Adipose tissue (tissue), 3 donors: ENCODE measurements around the gene KCNAB1. TPM values are rescaled to one million over a fixed set of nuclear protein-coding genes. Genes with fewer than 3 reads are reported as not detected.

ENCODE experiments used
- H3K27ac ChIP-seq: one replicate; pipeline ENCODE4 v1.5.1; 2013; ENCODE audit warnings: low read depth, low read length
- WGBS, 3 donors: extraction: QIAGEN DNeasy Blood & Tissue Kit; methylation state at CpG; one replicate each; pipeline ENCODE4 v1.1.7; 2013; 5-methylcytosine and 5-hydroxymethylcytosine counted together
- polyA plus RNA-seq, 3 donors: library from polyadenylated mRNA; stranded (reverse); fragments of 200-250 nt; gene quantifications; one replicate each; pipeline ENCODE4 v1.2.3, GENCODE V29; 2013
- donor health status: healthy with polysubstance abuse.
- donor health status: Bipolar disorder and iron deficiency.
- donor health status: healthy.

Gene KCNAB1
- polyA plus RNA-seq, 3 donors = 2.3 to 6.7 (median 2.3) TPM

DNA sequence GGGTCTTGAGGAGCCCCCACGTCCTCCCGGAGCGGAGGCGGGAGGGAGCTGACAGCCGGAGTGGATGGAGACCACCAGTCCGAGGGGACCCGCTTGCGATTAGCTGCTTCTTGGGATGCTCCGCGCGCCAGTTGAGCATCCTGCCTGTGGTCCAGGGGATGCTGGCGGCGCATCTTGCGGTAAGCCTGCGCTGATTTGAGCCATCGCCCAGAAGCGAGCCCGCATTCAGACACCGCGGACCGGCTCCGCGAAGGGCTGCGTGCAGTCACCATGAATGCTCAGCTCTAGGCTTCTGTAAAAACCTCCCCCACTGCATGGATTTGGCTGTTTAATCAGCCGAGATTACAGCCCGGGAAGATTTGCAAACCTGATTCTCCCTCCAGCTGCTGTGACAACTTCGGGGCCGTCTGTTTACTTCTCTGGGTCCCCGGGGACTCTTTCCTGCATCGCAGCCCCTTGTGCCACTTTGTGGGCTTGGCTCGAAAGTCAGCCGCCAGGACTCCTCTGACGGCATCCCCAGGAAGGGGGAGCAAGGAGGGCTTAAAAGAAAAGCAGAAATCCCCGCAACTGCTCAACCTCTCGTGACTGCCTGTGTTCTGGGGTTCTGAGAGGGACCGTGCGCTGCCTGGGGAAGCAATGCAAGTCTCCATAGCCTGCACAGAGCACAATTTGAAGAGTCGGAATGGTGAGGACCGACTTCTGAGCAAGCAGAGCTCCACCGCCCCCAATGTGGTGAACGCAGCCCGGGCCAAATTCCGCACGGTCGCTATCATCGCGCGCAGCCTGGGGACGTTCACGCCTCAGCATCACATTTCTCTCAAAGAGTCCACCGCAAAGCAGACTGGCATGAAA lies 171.1 kb downstream of the KCNAB1 start:
- 4 to 8% (median 5%) methylated on average over 51 of the region's 51 CpGs for WGBS, 3 donors
- no peak overlapping the region for H3K27ac ChIP-seq

DNA sequence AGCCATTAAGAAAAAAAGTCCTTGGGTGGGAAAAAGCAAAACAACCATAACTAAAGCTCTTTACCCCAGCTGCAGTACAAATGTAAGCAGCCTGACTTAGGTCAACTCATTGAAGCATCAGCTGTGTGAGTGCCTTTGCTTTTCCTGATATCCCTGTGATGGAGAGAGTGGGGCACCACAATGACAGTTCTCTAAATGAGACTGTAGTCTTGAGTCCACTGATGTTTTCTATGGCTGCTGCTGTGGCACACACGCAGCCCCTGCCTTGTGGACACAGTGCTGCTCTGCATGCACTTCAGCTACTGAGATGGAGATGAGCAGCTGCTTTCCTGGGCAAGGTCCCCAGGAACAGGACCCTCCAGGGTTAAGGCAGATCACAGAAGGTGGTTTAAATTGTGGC lies 173.2 kb downstream of the KCNAB1 start:
- 75 to 91% (median 83%) methylated on average over 1 of the region's 1 CpG for WGBS, 3 donors
- no peak overlapping the region for H3K27ac ChIP-seq

DNA sequence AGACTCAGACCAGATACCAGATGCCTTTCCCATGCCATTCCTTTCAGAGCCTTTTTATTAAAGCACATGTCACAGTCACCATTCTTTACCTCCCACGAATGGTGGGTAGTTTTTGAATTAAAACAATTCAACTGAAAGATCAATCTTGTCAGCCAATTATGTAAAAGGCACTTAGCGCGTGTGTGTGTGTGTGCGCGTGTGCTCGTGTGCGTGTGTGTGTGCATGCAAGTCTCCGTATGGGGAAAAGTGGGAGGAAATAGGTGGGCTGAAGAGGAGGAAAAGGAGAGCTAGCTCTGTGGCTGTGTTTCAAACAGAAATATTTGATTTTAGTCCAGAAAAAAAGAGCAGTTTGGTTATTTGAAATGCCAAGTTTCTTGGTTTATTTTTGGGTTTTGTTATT lies 177.2 kb downstream of the KCNAB1 start:
- H3K27ac ChIP-seq = no peak overlapping the region
- 85 to 95% (median 92%) methylated on average over 8 of the region's 8 CpGs for WGBS, 3 donors

DNA sequence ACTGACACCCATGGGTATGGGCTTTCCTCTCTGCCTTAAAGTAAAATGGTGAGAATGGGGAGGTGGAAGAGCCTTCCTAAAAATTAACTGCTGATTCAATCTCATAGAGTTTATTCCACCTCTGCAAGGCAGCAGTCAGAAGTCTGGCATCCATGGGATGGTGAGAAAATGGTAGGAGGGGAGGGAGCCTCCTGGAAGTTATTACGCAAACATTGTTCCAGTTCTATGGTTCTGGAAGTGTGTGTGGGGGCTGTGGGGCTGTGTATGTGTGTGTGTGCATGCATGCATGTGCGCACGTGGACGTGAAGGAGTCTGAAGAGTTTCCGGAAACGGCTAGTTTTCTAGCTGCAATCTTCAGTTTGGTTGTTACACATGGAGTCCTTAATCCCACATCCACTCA lies 177.6 kb downstream of the KCNAB1 start:
- 91 to 98% (median 97%) methylated on average over 6 of the region's 6 CpGs for WGBS, 3 donors
- no peak overlapping the region for H3K27ac ChIP-seq

DNA sequence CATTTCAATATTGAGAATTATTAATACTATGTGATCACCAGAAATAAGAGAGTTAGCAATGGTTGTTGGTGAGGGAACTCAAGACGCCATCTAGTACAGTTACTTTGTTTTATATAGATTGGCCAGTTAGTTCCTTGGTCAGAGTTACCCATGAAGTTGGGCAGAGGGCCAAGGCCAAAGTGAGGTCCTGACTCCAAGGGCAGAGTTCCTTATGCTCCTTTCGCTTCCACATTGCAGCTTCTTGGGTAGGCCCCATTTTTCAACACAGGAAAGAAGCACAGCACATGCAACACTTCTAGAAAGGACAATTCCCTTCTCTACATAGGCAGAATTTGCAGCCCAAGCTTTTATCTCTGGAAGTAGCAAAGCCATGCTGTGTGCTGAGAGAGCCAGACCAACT lies 178.6 kb downstream of the KCNAB1 start:
- no peak overlapping the region for H3K27ac ChIP-seq
- WGBS, 3 donors = 68 to 93% (median 77%) methylated on average over 2 of the region's 2 CpGs

DNA sequence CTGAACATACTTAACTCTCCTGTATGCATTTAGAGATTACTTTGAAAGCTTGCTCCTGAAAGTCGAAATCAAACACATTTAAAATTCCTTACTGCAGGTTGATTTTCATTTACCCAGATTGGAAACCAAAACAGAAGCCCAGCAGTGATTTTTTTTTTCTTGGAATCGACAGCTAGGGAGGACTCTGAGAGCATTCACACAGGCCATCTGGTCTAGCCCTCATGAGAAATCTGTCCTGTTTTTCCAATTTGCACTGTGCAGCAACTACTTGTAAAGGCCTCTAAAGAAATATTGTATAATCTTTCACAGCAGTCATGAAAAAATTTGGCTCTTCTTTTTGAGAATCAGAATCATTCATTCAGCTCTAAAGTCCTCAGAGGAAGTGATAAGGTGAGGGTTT lies 179.2 kb downstream of the KCNAB1 start:
- no peak overlapping the region for H3K27ac ChIP-seq
- WGBS, 3 donors = 69 to 73% (median 71%) methylated on average over 2 of the region's 2 CpGs

DNA sequence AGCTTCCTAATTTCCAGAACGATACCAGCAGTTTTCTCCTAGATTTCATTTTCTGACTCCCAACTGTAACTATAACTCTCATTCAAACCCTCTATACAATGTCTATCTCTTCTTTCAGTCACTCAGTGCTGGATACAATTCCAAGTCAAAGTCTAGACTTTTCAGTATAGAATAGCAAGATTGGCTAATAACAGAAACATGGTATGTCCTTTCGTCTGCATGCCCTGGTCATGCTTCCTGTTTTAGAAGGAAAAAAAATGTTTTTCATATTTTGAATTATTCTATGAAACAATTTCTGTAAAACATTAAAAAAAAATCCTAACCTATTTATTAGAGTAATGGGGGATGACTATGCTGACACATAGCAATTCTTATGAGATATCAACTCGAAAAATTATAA lies 180.0 kb downstream of the KCNAB1 start:
- 66 to 78% (median 68%) methylated on average over 3 of the region's 3 CpGs for WGBS, 3 donors
- no peak overlapping the region for H3K27ac ChIP-seq

DNA sequence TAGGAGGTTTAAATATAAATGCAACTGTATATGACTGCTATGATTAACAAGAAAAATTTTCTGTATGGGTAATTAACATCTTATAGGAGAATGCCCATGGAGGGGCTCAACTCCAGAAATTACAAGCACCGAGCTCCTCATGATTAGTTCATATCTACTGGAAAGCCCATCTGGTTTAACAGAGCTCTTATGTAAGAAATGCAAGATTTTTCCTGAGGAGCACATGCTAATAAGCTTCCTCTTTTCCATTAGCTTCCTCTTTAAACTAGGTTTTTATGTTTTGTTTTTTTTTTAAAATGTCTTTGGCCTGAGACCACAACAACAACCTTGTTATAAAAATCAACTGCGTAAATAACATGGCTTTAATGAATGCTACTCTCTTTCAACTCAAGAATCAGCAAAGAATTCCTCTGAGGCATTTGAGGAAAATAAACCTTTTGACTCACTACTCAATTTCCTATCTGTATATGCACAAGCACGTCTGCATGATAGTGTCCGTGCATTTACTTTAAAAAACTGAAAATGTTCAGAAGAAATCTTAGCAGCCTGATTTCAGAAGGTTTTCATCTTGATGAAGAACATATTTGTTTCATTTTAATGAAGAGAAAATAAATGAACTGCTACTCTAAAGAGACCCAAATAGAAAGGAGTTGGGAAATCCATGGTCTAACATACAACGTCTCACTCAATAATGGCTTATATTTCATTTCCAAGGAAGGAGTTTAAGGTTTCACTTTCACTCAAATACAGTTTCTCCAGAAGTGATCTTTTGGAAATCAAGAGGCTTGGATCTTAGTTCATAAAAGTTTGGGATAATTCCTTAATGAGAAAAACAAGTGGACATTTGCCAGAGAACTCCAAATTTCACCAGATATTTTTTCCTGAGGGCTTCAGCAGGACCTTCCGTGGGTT lies 180.8 kb downstream of the KCNAB1 start:
- no peak overlapping the region for H3K27ac ChIP-seq

DNA sequence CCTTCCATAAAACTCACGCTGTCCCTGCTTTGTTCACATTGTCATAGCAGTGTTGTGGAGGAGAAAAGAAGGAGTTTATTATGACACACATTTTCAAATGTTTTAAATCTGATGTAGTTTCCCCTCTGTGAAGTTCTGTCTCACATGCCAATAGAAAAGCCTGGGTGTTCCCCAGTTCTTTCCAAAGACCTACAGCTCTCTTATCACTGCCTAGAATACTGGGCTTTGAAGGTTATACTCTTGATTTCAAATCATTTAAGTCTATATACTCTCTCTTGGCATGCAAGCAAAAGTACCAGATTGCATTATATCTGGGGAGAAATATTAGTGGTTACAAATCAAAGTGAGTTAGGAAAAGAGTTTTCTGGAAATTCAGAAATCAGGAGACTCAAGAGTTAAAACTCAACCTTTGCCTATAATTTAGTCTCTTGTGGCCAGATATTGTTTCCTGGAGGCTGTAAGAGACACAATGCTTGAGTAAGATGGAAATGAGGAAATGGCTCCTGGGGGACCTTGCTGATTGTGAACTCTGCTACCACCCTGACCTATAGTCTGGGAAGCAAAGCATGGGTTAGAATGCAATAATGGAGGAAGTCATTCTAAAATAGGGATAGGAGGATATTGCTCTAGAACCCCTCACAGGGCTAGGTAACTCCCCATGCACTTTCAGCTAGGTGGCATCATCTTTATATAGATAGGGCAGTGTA lies 182.8 kb downstream of the KCNAB1 start:
- 68 to 84% (median 78%) methylated on average over 1 of the region's 1 CpG for WGBS, 3 donors
- H3K27ac ChIP-seq = no peak overlapping the region

More for the DNA sequence above, 180.8 kb downstream of the KCNAB1 start:
- 31 to 66% (median 34%) methylated on average over 6 of the region's 6 CpGs for WGBS, 3 donors

DNA sequence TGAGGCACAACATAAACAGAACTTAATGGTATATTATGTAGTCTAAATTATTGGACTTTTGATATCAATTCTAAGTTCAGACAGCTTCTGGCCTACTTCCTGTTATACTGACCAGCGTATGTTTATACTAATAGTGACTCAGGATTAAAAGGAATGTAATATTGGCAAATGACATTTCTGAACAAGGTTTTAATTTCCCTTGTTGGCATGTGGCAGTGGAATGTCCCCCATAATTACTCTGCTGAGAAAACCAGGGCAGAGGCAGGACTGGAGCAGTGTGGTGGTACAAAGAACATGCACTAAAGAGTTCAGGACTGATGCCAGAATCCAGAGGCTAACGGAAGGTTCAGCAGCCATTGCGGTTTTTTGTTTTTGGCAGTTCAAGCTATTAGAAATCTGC lies 184.0 kb downstream of the KCNAB1 start:
- no peak overlapping the region for H3K27ac ChIP-seq
- WGBS, 3 donors = 59 to 75% (median 67%) methylated on average over 3 of the region's 3 CpGs

DNA sequence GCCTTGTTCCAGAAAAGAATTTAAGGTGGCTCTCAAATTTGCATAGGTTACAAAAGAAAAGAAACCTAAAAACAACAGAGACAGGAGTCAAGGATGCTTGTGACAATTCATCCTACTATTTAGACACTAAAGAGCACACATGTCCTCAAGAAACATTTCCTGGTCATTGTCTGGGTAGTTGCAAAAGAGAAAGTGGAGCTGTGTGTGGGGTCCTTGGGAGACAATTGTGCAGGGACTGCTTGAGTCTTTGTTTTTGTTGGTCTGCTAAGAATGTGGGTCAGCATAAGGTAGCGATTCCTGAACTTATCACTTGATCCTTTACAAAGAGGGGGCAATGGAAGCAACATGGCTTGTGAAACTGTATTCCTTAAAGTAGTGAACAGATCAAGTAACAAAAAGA lies 185.3 kb downstream of the KCNAB1 start:
- WGBS, 3 donors = 83 to 91% (median 91%) methylated on average over 1 of the region's 1 CpG
- no peak overlapping the region for H3K27ac ChIP-seq

DNA sequence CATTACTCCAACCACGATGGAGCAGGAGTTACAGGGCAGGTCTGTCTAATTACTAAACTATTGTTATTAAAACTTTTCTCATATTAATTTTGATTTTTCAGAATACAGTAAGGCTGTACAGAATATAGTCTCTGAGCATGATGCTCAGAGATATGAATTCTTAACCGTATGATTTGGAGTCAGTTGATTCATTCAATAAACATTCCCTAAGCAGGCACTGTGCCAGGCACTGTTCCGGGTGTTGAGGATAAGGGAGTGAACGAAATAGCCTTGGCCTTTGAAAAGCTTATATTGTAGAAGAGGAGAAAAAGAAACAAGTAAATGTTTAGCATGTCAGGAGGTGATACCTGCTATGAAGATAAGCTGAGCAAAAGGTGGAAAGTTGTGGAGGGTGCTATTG lies 187.3 kb downstream of the KCNAB1 start:
- WGBS, 3 donors = 29 to 53% (median 46%) methylated on average over 4 of the region's 4 CpGs
- no peak overlapping the region for H3K27ac ChIP-seq

DNA sequence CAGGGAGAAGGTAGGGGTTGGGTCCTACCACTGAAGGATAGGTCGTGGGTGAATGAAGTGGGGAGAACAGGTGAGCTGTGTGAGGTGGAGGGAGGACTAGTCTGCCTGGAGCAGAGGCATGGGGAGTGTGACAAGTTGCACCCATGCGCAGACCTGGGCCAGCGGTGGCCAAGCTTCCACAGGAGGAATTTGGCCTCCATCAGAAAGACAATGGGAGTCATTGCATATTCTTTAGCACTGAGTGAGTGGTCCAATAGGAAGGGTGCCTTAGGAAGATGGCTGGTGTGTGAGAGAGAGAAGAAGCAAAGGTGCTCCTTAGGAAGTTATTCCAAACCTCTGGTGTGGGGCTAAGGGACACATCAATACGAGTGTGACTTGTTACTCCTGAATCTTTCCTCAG lies 191.1 kb downstream of the KCNAB1 start:
- H3K27ac ChIP-seq = no peak overlapping the region
- 77 to 96% (median 93%) methylated on average over 4 of the region's 4 CpGs for whole genome bisulfite sequencing, 3 donors

DNA sequence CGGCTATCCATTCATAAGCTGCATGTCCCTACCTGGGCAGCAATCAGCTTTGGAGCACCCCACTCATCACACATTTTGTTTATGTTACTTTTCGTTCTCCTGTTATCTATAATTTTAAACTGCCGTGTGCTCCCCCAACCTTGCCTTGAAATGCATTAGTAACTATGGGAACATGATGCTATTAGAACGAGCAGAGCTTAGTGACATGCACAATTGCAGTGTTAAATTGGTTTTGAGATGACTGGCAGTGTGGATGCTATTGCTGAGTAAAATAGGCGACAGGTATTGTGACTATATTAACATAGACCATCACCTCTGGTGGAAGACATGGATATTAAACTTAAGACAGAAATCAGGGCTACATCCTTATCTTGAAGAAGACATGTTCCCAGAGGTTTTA lies 191.6 kb downstream of the KCNAB1 start:
- H3K27ac ChIP-seq = no peak overlapping the region
- 65 to 93% (median 87%) methylated on average over 5 of the region's 5 CpGs for WGBS, 3 donors

DNA sequence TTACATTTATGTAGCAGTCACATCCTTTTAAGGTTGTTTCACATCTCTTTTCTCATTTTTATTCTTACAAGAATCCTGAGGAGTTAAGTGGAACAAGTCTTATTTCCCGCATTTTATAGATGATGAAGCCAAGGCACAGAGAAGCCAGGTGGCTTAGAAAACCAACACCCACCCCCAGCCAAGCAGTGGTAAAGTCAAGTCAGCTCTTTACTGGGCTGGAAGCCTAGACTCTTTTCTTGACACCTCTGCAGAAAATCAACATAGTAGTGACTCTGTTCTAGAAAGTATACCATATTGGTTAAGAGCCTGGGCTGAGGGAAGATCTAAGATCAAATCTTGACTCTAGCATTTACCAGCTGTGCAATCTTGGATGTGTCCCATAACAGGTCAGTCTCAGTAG lies 195.7 kb downstream of the KCNAB1 start:
- H3K27ac ChIP-seq = no peak overlapping the region
- WGBS, 3 donors = 86 to 88% (median 86%) methylated on average over 1 of the region's 1 CpG

DNA sequence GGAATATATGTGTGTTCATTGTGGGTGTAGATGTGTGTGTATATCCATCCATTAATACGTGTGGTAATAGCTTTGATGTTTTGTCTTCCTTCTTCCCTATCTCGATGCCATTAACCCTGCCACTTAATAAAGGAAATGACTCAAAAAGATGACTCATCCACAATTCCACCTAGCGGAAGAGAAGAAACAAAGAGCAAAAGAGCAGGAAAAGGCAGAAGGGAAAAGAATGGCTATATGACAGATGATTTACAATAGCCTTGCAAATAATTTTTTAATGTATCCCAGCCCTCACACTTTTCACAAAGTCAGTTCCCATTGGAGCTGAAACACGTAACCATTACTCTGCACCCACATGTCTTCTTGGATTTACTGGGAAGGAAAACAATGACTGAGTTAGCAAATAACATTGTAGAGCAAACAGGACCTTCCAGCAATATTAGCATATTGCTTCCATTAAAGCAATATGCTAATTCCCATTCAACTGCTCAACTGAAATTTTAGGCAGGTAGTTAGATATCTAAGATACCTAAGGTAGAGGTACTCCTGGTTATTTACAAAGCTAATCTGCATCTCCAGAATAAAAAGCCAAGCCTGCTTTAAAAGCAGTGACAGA lies 197.2 kb downstream of the KCNAB1 start:
- WGBS, 3 donors = 39 to 70% (median 42%) methylated on average over 4 of the region's 4 CpGs
- no peak overlapping the region for H3K27ac ChIP-seq

DNA sequence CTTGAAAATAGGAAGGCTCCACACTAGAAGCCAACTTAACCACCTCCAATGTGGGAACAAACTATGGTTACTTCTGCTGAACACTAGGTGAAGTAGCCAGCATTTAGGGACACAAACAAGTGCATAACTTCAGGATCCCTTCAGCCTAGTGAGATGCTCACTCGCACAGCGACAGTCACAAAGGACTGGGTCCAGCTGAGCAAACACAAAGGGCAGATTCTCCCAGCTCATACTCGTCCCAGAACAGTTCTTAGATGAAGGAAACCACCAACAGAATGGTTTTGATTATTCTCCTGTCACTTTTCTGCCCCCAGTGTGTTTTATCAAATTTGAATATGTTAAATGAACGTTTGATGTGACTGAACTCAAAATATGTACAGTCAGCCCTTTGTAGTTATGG lies 201.6 kb downstream of the KCNAB1 start:
- no peak overlapping the region for H3K27ac ChIP-seq
- WGBS, 3 donors = 53 to 84% (median 80%) methylated on average over 4 of the region's 4 CpGs

DNA sequence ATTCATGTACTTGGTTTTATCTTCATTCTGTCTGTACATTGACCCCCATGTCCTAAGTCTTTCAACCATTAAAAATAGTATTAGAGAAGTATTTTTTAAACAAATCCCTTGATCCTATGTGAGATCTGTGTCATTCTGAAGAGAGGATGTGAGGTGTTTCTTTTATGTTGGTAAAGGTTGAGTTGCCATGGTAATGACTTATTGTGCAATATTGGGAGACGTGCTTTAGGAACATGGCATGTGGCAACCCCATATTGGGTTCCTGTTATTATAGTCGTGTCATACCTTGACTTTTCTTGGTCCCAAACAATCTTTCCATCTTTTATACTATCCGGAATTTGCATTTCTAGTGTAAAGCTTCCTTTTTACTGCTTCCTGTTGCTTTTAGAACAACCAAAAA lies 203.1 kb downstream of the KCNAB1 start:
- 52 to 66% (median 53%) methylated on average over 3 of the region's 3 CpGs for WGBS, 3 donors
- H3K27ac ChIP-seq = no peak overlapping the region
